WTC11 (cell line): ENCODE results near the gene HOMER2. TPM values are rescaled to one million over a fixed set of nuclear protein-coding genes. Genes with fewer than 3 reads are reported as not detected.

ENCODE experiments used
- ATAC-seq: fragments of 200-7000 bp; cut with Tn5 transposase; 2 replicates; pipeline ENCODE4 v1.10.0; 2021; ENCODE audit warnings: mild to moderate bottlenecking, moderate library complexity
- CTCF ChIA-PET: fragments of 300-600 bp; sonication (Branson Sonifier 250); formaldehyde crosslinking; loops from one replicate; lab custom pipeline; 2021; ENCODE audit warnings: antibody characterized with exemption; lab: Charles Lee
- POLR2A ChIA-PET: fragments of 350-600 bp; sonication (Branson Sonifier 250); formaldehyde crosslinking; loops from one replicate; lab custom pipeline; 2021; ENCODE audit warnings: antibody characterized with exemption; lab: Charles Lee
- DNase-seq: peaks from one replicate; pipeline ENCODE4 v3.0.0; 2021; ENCODE audit warnings: low spot score
- H3K27ac Mint-ChIP-seq: 2 replicates; pipeline ENCODE4 v1.8.0; 2021; ENCODE audit warnings: mixed read lengths
- H3K27me3 Mint-ChIP-seq: 2 replicates; pipeline ENCODE4 v1.8.0; 2021; ENCODE audit warnings: low read depth, mild to moderate bottlenecking, moderate library complexity, mixed read lengths
- H3K36me3 Mint-ChIP-seq: 2 replicates; pipeline ENCODE4 v1.8.0; 2021; ENCODE audit warnings: mixed read lengths
- H3K4me1 Mint-ChIP-seq: 2 replicates; pipeline ENCODE4 v1.8.0; 2022; ENCODE audit warnings: mixed read lengths
- H3K4me3 Mint-ChIP-seq: 2 replicates; pipeline ENCODE4 v1.8.0; 2021; ENCODE audit warnings: mild to moderate bottlenecking, moderate library complexity, mixed read lengths
- H3K9me3 Mint-ChIP-seq: 2 replicates; pipeline ENCODE4 v1.8.0; 2021; ENCODE audit warnings: mixed read lengths
- FOXJ3 ChIP-seq: sonication (generic); formaldehyde crosslinking; IDR thresholded peaks from 2 replicates; pipeline ENCODE4 v1.9.0; 2021; ENCODE audit warnings: missing genetic modification reagents, mild to moderate bottlenecking, borderline replicate concordance
- KAT7 ChIP-seq: sonication (generic); formaldehyde crosslinking; IDR thresholded peaks from 2 replicates; pipeline ENCODE4 v1.8.1; 2023; ENCODE audit warnings: missing genetic modification reagents, mild to moderate bottlenecking, borderline replicate concordance
- PRRX2 ChIP-seq: fragments of 250-450 bp; sonication (Bioruptor Pico); IDR thresholded peaks from 2 replicates; pipeline ENCODE4 v1.8.0; 2021; ENCODE audit warnings: mild to moderate bottlenecking
- ZNF671 ChIP-seq: fragments of 250-450 bp; sonication (Bioruptor Pico); IDR thresholded peaks from 2 replicates; pipeline ENCODE4 v1.8.0; 2021; ENCODE audit warnings: mild to moderate bottlenecking
- total RNA-seq: library from RNA; stranded (reverse); gene quantifications from 3 replicates; pipeline ENCODE4 v1.2.3, GENCODE V29; 2021
- TF ChIP-seq, protein P1 (sequence below): sonication (generic); formaldehyde crosslinking; IDR thresholded peaks from 2 replicates; pipeline ENCODE4 v1.8.0; 2023; ENCODE audit warnings: mild to moderate bottlenecking, missing genetic modification reagents
- TF ChIP-seq, protein P2 (sequence below): sonication (generic); formaldehyde crosslinking; IDR thresholded peaks from 2 replicates; pipeline ENCODE4 v1.8.1; 2023; ENCODE audit warnings: mild to moderate bottlenecking, missing genetic modification reagents
- TF ChIP-seq, protein P3 (sequence below): fragments of 250-450 bp; sonication (Bioruptor Pico); conservative IDR thresholded peaks from 2 replicates; pipeline ENCODE4 v1.9.0; 2021; ENCODE audit warnings: mild to moderate bottlenecking
- TF ChIP-seq, protein P4 (sequence below): fragments of 250-450 bp; sonication (Bioruptor Pico); IDR thresholded peaks from 2 replicates; pipeline ENCODE4 v2.1.2; 2022; ENCODE audit warnings: mild to moderate bottlenecking, moderate library complexity
- TF ChIP-seq, protein P5 (sequence below): sonication (generic); formaldehyde crosslinking; IDR thresholded peaks from 2 replicates; pipeline ENCODE4 v1.8.1; 2023; ENCODE audit warnings: mild to moderate bottlenecking, moderate library complexity, missing genetic modification reagents

The HOMER2 gene
- total RNA-seq, 1 experiment from 2014 or later: 17.4 TPM

DNA sequence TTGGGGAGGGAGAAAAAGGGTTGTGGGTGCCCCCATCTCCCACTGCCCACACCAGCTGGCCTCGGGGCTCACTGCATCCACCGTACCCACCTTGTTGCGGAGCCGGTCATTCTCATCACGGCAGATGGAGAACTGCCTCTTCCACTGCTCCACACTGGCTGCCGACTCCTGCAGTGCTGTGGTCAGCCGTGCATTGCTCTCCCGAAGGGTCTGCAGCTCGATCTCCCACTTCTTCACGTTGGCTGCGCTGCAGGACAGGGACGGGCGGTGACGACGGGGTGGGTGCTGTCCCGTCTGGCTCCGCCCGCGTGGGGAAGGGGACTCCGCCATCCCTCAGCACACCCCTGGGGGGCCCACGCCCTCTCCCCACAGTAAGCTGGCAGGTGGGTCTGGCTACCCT, 98.0 kb downstream of the HOMER2 start (continued):
- TF ChIP-seq, protein P1, sequence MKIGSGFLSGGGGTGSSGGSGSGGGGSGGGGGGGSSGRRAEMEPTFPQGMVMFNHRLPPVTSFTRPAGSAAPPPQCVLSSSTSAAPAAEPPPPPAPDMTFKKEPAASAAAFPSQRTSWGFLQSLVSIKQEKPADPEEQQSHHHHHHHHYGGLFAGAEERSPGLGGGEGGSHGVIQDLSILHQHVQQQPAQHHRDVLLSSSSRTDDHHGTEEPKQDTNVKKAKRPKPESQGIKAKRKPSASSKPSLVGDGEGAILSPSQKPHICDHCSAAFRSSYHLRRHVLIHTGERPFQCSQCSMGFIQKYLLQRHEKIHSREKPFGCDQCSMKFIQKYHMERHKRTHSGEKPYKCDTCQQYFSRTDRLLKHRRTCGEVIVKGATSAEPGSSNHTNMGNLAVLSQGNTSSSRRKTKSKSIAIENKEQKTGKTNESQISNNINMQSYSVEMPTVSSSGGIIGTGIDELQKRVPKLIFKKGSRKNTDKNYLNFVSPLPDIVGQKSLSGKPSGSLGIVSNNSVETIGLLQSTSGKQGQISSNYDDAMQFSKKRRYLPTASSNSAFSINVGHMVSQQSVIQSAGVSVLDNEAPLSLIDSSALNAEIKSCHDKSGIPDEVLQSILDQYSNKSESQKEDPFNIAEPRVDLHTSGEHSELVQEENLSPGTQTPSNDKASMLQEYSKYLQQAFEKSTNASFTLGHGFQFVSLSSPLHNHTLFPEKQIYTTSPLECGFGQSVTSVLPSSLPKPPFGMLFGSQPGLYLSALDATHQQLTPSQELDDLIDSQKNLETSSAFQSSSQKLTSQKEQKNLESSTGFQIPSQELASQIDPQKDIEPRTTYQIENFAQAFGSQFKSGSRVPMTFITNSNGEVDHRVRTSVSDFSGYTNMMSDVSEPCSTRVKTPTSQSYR (CRISPR knock-in tag): no peak

DNA sequence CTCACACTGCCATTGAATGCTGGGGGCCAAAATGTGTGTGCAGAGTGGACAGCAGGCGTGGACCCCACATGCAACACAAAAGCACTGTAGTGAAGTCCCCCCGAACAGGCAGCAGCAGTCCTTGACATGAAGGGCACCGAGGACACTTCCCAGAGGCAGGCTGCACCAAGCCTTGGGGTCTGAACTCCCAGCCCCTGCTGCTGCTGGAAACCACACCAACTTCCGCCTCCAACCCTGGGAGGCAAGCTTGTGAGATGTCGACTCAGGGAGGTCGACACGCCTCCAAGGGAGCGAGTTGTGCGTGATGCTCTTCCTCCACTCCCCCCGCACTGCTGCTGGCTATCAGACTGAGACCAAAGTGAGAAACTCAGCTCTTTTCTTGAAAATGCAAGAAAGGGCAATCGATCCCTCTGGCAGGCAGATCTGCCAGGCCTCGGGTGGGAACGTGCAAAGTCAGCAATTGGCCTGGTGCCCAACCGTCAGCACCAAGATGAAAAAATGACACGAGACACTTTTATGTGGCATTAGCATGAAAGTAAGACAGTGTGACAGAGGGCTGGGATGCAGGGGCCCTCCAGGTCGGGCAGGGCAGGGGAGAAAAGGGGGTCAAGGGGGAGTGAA, 99.5 kb downstream of the HOMER2 start:
- POLR2A ChIA-PET: no interaction called here
- no peak overlapping the region for H3K27ac Mint-ChIP-seq
- no peaks in the 10 kb centered on the region for H3K27me3 Mint-ChIP-seq
- no peak for TF ChIP-seq PRRX2 (CRISPR knock-in tag)
- no peak for TF ChIP-seq KAT7 (CRISPR knock-in tag)
- TF ChIP-seq, protein P2, sequence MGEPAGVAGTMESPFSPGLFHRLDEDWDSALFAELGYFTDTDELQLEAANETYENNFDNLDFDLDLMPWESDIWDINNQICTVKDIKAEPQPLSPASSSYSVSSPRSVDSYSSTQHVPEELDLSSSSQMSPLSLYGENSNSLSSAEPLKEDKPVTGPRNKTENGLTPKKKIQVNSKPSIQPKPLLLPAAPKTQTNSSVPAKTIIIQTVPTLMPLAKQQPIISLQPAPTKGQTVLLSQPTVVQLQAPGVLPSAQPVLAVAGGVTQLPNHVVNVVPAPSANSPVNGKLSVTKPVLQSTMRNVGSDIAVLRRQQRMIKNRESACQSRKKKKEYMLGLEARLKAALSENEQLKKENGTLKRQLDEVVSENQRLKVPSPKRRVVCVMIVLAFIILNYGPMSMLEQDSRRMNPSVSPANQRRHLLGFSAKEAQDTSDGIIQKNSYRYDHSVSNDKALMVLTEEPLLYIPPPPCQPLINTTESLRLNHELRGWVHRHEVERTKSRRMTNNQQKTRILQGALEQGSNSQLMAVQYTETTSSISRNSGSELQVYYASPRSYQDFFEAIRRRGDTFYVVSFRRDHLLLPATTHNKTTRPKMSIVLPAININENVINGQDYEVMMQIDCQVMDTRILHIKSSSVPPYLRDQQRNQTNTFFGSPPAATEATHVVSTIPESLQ (CRISPR knock-in tag): no peak
- TF ChIP-seq, all 79 proteins: peak for 0
- ATAC-seq: no peak
- no peaks in the 10 kb centered on the region for H3K36me3 Mint-ChIP-seq
- no peak overlapping the region for H3K4me3 Mint-ChIP-seq
- peaks cover 15% of the 10 kb centered on the region for H3K4me1 Mint-ChIP-seq
- CTCF ChIA-PET: no interaction called here
- no peaks in the 10 kb centered on the region for H3K9me3 Mint-ChIP-seq
- DNase-seq: no peak

DNA sequence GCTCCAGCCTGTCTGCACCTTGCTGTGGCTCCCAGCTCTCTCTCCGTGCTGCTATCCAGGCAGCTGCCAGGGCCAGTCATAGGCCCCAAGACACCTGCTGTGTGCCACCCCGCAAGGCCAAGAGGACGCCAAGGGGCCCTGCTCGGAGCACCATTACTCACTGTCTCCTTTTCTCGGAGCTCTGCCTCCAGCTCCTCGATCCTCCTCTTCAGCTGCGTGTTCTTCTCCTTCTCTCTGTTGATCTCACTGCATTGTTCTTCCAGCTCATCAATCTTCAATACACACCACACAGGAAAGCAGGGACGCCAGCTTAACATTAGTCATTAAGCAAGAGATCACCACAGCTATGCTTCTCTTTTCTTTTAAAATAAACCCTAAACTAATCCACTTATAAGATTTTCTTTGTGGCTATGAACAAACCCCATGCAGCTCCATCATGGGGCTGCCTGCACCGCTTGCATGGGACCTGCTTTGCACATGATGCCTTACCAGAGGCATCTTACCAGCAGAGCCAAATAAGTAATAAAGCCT, 100.5 kb downstream of the HOMER2 start:
- Mint-ChIP-seq H3K27me3 (no peaks in the 10 kb centered on the region), H3K4me3 (no peak overlapping the region), H3K36me3 (no peaks in the 10 kb centered on the region), H3K9me3 (no peaks in the 10 kb centered on the region), H3K27ac (no peak overlapping the region), H3K4me1 (peaks cover 15% of the 10 kb centered on the region)
- no peak for ATAC-seq
- TF ChIP-seq, protein P3, sequence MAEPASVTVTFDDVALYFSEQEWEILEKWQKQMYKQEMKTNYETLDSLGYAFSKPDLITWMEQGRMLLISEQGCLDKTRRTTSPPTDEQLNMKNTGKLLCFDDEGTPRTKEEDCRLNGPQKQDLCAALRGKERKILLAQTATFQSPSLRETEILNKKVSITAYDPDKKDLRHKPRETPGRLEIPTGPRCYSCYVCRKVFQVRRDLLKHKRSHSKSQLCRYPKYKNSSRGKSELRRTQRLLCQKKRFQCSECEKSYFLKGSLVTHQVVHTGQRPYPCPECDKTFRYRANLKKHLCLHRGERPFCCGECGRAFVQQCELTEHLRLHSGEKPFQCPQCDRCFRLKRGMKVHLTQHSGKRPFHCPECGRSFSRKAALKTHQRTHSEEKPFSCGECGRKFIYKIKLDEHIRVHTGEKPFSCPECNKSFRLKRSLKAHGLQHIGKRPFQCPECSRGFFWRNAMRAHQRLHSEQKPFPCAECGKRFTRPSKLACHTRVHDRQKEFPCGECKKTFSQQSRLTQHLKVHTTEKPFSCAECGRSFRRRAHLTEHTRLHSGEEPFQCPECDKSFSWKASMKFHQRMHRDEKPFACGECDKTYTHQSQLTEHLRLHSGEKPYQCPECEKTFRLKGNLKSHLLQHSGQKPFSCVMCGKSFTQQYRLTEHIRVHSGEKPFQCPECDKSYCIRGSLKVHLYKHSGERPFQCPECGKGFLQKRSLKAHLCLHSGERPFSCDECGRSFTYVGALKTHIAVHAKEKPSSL (CRISPR knock-in tag): no peak
- TF ChIP-seq ZNF671 (CRISPR knock-in tag) (no peak), FOXJ3 (CRISPR knock-in tag) (no peak)
- TF ChIP-seq, protein P4, sequence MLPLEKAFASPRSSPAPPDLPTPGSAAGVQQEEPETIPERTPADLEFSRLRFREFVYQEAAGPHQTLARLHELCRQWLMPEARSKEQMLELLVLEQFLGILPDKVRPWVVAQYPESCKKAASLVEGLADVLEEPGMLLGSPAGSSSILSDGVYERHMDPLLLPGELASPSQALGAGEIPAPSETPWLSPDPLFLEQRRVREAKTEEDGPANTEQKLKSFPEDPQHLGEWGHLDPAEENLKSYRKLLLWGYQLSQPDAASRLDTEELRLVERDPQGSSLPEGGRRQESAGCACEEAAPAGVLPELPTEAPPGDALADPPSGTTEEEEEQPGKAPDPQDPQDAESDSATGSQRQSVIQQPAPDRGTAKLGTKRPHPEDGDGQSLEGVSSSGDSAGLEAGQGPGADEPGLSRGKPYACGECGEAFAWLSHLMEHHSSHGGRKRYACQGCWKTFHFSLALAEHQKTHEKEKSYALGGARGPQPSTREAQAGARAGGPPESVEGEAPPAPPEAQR (CRISPR knock-in tag): no peak
- TF ChIP-seq, protein P5, sequence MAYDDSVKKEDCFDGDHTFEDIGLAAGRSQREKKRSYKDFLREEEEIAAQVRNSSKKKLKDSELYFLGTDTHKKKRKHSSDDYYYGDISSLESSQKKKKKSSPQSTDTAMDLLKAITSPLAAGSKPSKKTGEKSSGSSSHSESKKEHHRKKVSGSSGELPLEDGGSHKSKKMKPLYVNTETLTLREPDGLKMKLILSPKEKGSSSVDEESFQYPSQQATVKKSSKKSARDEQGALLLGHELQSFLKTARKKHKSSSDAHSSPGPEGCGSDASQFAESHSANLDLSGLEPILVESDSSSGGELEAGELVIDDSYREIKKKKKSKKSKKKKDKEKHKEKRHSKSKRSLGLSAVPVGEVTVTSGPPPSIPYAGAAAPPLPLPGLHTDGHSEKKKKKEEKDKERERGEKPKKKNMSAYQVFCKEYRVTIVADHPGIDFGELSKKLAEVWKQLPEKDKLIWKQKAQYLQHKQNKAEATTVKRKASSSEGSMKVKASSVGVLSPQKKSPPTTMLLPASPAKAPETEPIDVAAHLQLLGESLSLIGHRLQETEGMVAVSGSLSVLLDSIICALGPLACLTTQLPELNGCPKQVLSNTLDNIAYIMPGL (CRISPR knock-in tag): no peak
- DNase-seq: no peak
- ChIA-PET CTCF (interaction anchor here (1.3 kb wide), 1 partner anchor 15 kb away, joined by 4 read pairs; no protein-coding TSS in a partner anchor), POLR2A (no interaction called here)
